ENCODE data around the gene UBR2. TPM values are rescaled to one million over a fixed set of nuclear protein-coding genes. Genes with fewer than 3 reads are reported as not detected.
A peak's percentile ranks its signal among the peaks of the same experiment; 100 is the strongest.

UBR2 gene
- total RNA-seq, 1 experiment from 2014 or later = 21.1 TPM

GRCh38 chr6:42520786-42521607, 42.8 kb upstream of the UBR2 start:
- peak overlapping the region; percentile 21; the same call in 1 of the 2 replicates for H3K4me3 ChIP-seq
- H2AFZ ChIP-seq = 0 out of 2 replicates have a peak overlapping the region, but pooled peaks have one; percentile 37
- H3K79me2 ChIP-seq (ENCODE audit: low read depth) = no peaks in the 10 kb centered on the region
- H3K4me1 ChIP-seq (replicated peaks; ENCODE audit: insufficient read depth) = peaks cover 25% of the 10 kb centered on the region
- no TSS peak for BruUV-seq (replicated peaks)
- TF ChIP-seq CTCF (conservative IDR thresholded peaks at IDR 0.05) = no peak
- TF ChIP-seq EZH2 (IDR thresholded peaks at IDR 0.05; ENCODE audit: low read depth) = no peak
- H3K9me3 ChIP-seq (ENCODE audit: insufficient read depth, low read depth) = 0 out of 2 replicates have a peak, but pooled peaks cover 3% of the 10 kb centered on the region
- no peaks in the 10 kb centered on the region for H3K36me3 ChIP-seq (ENCODE audit: low read depth)
- intact Hi-C loops (cut with micrococcal nuclease; ENCODE audit: unreplicated experiment) = no loop called here
- peak overlapping the region; percentile 69 for H3K4me2 ChIP-seq
- no peaks in the 10 kb centered on the region for H3K9me2 ChIP-seq (ENCODE audit: insufficient read depth)
- H3K27ac ChIP-seq = peak overlapping the region; percentile 88
- ChIA-PET POLR2A (ENCODE audit: unreplicated experiment) (interaction anchor here (0.6 kb wide), 1 partner anchor 212 kb away, joined by 4 read pairs; no protein-coding TSS in a partner anchor), CTCF (no interaction called here)
- H4K20me1 ChIP-seq (ENCODE audit: insufficient read depth) = no peaks in the 10 kb centered on the region
- no peaks in the 10 kb centered on the region for H3K27me3 ChIP-seq (ENCODE audit: insufficient read depth, low read depth)
- H3F3A ChIP-seq (ENCODE audit: insufficient read depth, low read depth) = peaks cover 23% of the 10 kb centered on the region
- peak in 1 of 2 experiments; percentile 87 for DNase-seq

GRCh38 chr6:42522036-42522435, 41.8 kb upstream of the UBR2 start:
- Histone ChIP-seq H3K27me3 (ENCODE audit: insufficient read depth, low read depth) (no peaks in the 10 kb centered on the region), H3K36me3 (ENCODE audit: low read depth) (no peaks in the 10 kb centered on the region), H3K27ac (peak overlapping the region; percentile 88), H3K4me3 (no peak overlapping the region), H3K79me2 (ENCODE audit: low read depth) (no peaks in the 10 kb centered on the region), H2AFZ (no peak overlapping the region), H3F3A (ENCODE audit: insufficient read depth, low read depth) (peaks cover 23% of the 10 kb centered on the region), H3K4me1 (replicated peaks; ENCODE audit: insufficient read depth) (peaks cover 25% of the 10 kb centered on the region), H3K9me3 (ENCODE audit: insufficient read depth, low read depth) (0 out of 2 replicates have a peak, but pooled peaks cover 3% of the 10 kb centered on the region), H3K9me2 (ENCODE audit: insufficient read depth) (no peaks in the 10 kb centered on the region), H3K4me2 (no peak overlapping the region), H4K20me1 (ENCODE audit: insufficient read depth) (no peaks in the 10 kb centered on the region)
- ChIA-PET POLR2A (ENCODE audit: unreplicated experiment) (no interaction called here), CTCF (no interaction called here)
- DNase-seq = no peak
- no peak for TF ChIP-seq CTCF (conservative IDR thresholded peaks at IDR 0.05)
- no peak for TF ChIP-seq EZH2 (IDR thresholded peaks at IDR 0.05; ENCODE audit: low read depth)
- intact Hi-C loops (cut with micrococcal nuclease; ENCODE audit: unreplicated experiment) = no loop called here
- BruUV-seq (replicated peaks) = no TSS peak

GRCh38 chr6:42522942-42523814, 40.7 kb upstream of the UBR2 start:
- Histone ChIP-seq H3F3A (ENCODE audit: insufficient read depth, low read depth) (peaks cover 23% of the 10 kb centered on the region), H3K9me3 (ENCODE audit: insufficient read depth, low read depth) (0 out of 2 replicates have a peak, but pooled peaks cover 3% of the 10 kb centered on the region), H3K9me2 (ENCODE audit: insufficient read depth) (no peaks in the 10 kb centered on the region), H3K36me3 (ENCODE audit: low read depth) (no peaks in the 10 kb centered on the region), H3K4me1 (replicated peaks; ENCODE audit: insufficient read depth) (peaks cover 37% of the 10 kb centered on the region), H3K4me3 (no peak overlapping the region), H3K79me2 (ENCODE audit: low read depth) (no peaks in the 10 kb centered on the region), H4K20me1 (ENCODE audit: insufficient read depth) (no peaks in the 10 kb centered on the region), H3K27me3 (ENCODE audit: insufficient read depth, low read depth) (no peaks in the 10 kb centered on the region), H2AFZ (no peak overlapping the region), H3K27ac (no peak overlapping the region), H3K4me2 (no peak overlapping the region)
- intact Hi-C loops (cut with micrococcal nuclease; ENCODE audit: unreplicated experiment) = no loop called here
- BruUV-seq (replicated peaks) = no TSS peak
- POLR2A ChIA-PET (ENCODE audit: unreplicated experiment) = interaction anchor here (0.6 kb wide), 1 partner anchor 17 kb away, joined by 7 read pairs; no protein-coding TSS in a partner anchor
- TF ChIP-seq CTCF (conservative IDR thresholded peaks at IDR 0.05) (no peak), EZH2 (IDR thresholded peaks at IDR 0.05; ENCODE audit: low read depth) (no peak)
- CTCF ChIA-PET = no interaction called here
- DNase-seq = no peak

All from PC-9 (cell line).